KMS-11 (cell line): ENCODE data around the gene DDIT3.

Experiments used
- H2AFZ ChIP-seq: fragments of 200-600 bp; sonication (generic); 2 replicates; pipeline ENCODE4 v1.6.1; 2016; ENCODE audit warnings: antibody characterized with exemption, mixed run types, low read depth
- H3K27ac ChIP-seq: fragments of 200-600 bp; sonication (generic); 2 replicates; pipeline ENCODE4 v1.6.1; 2016; ENCODE audit warnings: mild to moderate bottlenecking, mixed run types
- H3K27me3 ChIP-seq: fragments of 200-600 bp; sonication (generic); 2 replicates; pipeline ENCODE4 v1.6.1; 2017; ENCODE audit warnings: mild to moderate bottlenecking, low read depth, mixed run types, moderate library complexity; ENCODE audit not compliant: insufficient read depth
- H3K36me3 ChIP-seq: fragments of 200-600 bp; sonication (generic); 2 replicates; pipeline ENCODE4 v1.6.1; 2017; ENCODE audit warnings: mild to moderate bottlenecking, mixed run types; ENCODE audit not compliant: insufficient read depth
- H3K4me1 ChIP-seq: fragments of 200-600 bp; sonication (generic); 2 replicates; pipeline ENCODE4 v1.6.1; 2016; ENCODE audit warnings: mild to moderate bottlenecking, low read depth, mixed run types; ENCODE audit not compliant: poor library complexity, severe bottlenecking
- H3K4me2 ChIP-seq: fragments of 200-600 bp; sonication (generic); 2 replicates; pipeline ENCODE4 v1.7.0; 2016; ENCODE audit warnings: mild to moderate bottlenecking, mixed run types
- H3K4me3 ChIP-seq: fragments of 200-600 bp; sonication (generic); IDR thresholded peaks from 2 replicates; pipeline ENCODE4 v1.6.1; 2017; ENCODE audit warnings: low read depth, low read length, mixed read lengths; ENCODE audit not compliant: insufficient read depth
- H3K79me2 ChIP-seq: fragments of 200-600 bp; sonication (generic); 2 replicates; pipeline ENCODE4 v1.6.1; 2016; ENCODE audit warnings: low read depth, mixed run types; ENCODE audit not compliant: insufficient read depth
- H3K9ac ChIP-seq: fragments of 200-600 bp; sonication (generic); 2 replicates; pipeline ENCODE4 v1.6.1; 2016; ENCODE audit warnings: mild to moderate bottlenecking, mixed run types
- H4K20me1 ChIP-seq: fragments of 200-600 bp; sonication (generic); 2 replicates; pipeline ENCODE4 v1.6.1; 2016; ENCODE audit warnings: mild to moderate bottlenecking, mixed run types; ENCODE audit not compliant: insufficient read depth
- TF ChIP-seq, protein P1 (sequence below): fragments of 200-600 bp; sonication (generic); conservative IDR thresholded peaks from 2 replicates; pipeline ENCODE4 v1.6.1; 2017; ENCODE audit warnings: low read depth, mild to moderate bottlenecking, antibody characterized with exemption, low read length, moderate library complexity, mixed read lengths

Gene DDIT3

DNA sequence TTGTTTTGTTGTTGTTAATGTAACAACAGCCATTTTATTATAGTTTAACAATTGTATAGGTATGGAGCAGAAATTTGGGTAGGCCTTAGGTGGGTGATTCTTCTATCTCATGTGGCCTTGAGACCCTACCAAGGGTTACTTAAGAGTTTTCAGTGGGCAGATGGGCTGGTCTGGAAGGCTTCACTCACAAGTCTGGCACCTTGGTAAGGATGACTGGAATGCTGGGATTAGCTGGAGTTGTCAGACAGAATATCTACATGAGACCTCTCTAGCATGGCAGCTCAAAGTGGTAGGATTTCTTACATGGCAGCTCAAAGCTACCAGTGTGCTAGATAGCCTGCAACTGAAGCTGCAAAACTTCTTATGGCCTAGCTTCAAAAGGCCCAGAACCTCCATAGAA is 34.6 kb downstream of the DDIT3 start:
- Histone ChIP-seq H3K79me2 (peaks cover 26% of the 10 kb centered on the region), H3K4me2 (no peak overlapping the region), H4K20me1 (no peaks in the 10 kb centered on the region), H3K9ac (no peak overlapping the region), H3K27ac (no peak overlapping the region), H2AFZ (no peak overlapping the region), H3K36me3 (peaks cover 17% of the 10 kb centered on the region; the same call in 1 of the 2 replicates), H3K27me3 (peaks cover 14% of the 10 kb centered on the region), H3K4me1 (peaks cover 22% of the 10 kb centered on the region), H3K4me3 (no peak overlapping the region)
- TF ChIP-seq, protein P1, sequence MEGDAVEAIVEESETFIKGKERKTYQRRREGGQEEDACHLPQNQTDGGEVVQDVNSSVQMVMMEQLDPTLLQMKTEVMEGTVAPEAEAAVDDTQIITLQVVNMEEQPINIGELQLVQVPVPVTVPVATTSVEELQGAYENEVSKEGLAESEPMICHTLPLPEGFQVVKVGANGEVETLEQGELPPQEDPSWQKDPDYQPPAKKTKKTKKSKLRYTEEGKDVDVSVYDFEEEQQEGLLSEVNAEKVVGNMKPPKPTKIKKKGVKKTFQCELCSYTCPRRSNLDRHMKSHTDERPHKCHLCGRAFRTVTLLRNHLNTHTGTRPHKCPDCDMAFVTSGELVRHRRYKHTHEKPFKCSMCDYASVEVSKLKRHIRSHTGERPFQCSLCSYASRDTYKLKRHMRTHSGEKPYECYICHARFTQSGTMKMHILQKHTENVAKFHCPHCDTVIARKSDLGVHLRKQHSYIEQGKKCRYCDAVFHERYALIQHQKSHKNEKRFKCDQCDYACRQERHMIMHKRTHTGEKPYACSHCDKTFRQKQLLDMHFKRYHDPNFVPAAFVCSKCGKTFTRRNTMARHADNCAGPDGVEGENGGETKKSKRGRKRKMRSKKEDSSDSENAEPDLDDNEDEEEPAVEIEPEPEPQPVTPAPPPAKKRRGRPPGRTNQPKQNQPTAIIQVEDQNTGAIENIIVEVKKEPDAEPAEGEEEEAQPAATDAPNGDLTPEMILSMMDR = no peak

DNA sequence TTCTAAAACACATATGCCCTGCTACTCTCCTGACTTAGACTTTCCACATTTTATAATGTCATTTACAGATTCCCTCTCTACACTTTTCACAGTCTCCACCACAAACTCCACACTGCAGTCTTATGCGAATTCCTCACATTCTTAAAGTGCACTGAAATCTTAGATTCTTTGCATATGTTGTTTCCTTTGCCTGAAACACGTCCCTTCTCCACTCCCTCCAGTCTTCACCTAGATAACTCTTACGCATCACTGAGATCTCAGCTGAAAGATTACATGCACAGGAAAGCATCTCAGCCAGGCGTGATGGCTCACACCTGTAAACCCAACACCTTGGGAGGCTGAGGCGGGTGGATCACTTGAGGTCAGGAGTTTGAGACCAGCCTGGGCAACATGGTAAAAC is 36.8 kb downstream of the DDIT3 start:
- Histone ChIP-seq H3K4me1 (peaks cover 3% of the 10 kb centered on the region), H3K27me3 (peaks cover 22% of the 10 kb centered on the region), H3K36me3 (no peaks in the 10 kb centered on the region), H3K79me2 (peaks cover 6% of the 10 kb centered on the region), H2AFZ (no peak overlapping the region), H3K4me2 (no peak overlapping the region), H3K27ac (no peak overlapping the region), H3K4me3 (no peak overlapping the region), H4K20me1 (no peaks in the 10 kb centered on the region), H3K9ac (no peak overlapping the region)
- TF ChIP-seq, protein P1 = no peak

DNA sequence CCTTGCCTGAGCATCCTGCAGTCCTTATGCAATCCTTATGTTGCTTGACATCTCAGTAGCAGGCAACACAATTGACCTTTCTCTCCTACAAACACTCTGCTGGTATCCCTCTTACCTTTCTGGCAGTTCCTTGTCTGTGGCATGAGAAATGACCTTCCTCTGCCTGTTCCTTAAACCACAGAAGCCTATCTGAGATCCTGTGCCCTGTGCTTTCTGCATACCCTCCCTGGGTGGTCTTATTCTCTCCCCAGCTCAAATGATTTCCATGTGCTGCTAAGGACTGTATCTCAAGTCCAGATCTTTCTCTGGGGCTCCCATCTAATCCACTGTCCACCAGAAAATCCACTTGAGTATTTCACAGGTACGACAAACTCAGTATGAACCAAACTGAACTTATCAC is 38.6 kb downstream of the DDIT3 start:
- H2AFZ ChIP-seq = no peak overlapping the region
- H3K4me3 ChIP-seq = no peak overlapping the region
- H3K4me2 ChIP-seq = no peak overlapping the region
- no peak overlapping the region for H3K9ac ChIP-seq
- H3K27ac ChIP-seq = no peak overlapping the region
- H3K36me3 ChIP-seq = no peaks in the 10 kb centered on the region
- H3K27me3 ChIP-seq = peaks cover 26% of the 10 kb centered on the region
- TF ChIP-seq, protein P1 = no peak
- H3K4me1 ChIP-seq = peaks cover 9% of the 10 kb centered on the region
- no peaks in the 10 kb centered on the region for H3K79me2 ChIP-seq
- H4K20me1 ChIP-seq = no peaks in the 10 kb centered on the region

DNA sequence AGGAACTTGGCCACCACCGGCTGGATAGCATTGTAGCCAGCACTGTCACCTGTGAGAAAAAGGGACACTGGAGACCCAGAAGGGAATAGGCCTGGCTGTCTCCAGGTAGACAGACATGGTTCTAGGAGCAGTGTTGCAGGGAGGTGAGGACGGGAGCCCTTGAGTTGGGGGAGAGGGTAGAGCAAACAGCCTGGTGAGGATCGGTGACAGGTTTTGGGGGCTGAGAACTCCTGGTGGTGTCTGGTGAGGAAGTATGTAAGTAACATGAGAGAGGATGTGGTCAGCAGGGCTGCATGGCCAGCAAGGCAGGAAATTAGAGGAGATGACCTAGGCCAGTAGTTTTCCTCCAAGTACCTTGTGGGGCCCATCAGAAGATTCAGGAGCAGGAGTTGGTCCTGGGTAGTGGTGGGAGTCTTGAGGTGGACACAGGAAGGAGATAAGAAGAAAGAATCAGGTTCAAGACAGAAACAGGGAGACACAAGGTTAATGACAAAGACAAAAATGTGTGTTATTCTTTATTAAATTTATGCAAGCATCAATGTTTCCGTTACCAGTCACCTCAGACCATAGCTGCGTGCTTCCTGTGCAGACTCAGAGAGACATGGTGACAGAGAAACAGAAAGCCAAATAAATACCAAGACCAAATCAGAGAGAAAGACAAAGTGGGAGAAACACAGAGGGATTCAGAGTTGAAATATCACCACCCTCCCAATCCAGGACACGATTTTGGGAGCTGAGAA is 40.8 kb downstream of the DDIT3 start, which contains the start of gene ARHGAP9:
Gene ARHGAP9 (minus strand): TSS at position 491 of the 740 bp plus-strand sequence. CDS start 460 bp downstream, at position 31.
- H3K36me3 ChIP-seq = no peaks in the 10 kb centered on the region
- no peak within 1 kb of the TSS for H3K4me2 ChIP-seq
- peaks cover 26% of the 10 kb centered on the region for H3K27me3 ChIP-seq
- H3K9ac ChIP-seq = no peak within 1 kb of the TSS
- H3K79me2 ChIP-seq = no peaks in the 10 kb centered on the region
- H3K27ac ChIP-seq = no peak within 1 kb of the TSS
- no peak within 1 kb of the TSS for H3K4me3 ChIP-seq
- H3K4me1 ChIP-seq = peaks cover 9% of the 10 kb centered on the region
- H2AFZ ChIP-seq = no peak within 1 kb of the TSS
- TF ChIP-seq, protein P1 = no peak
- no peaks in the 10 kb centered on the region for H4K20me1 ChIP-seq
